ENCODE results near the gene TOM1L2.

GRCh38 chr17:17940441-17940911 lies 31.7 kb downstream of the TOM1L2 start:
- no peak for TF ChIP-seq CTCF (IDR thresholded peaks at IDR 0.05)
- no peak for TF ChIP-seq EZH2 (IDR thresholded peaks at IDR 0.05)
- no peak for TF ChIP-seq EZH2phosphoT487 (IDR thresholded peaks at IDR 0.05)
